K562 (cell line): ENCODE measurements around the gene NUDT22. TPM values are rescaled to one million over a fixed set of nuclear protein-coding genes. Genes with fewer than 3 reads are reported as not detected.

Experiments
- BRF1 ChIP-seq: IDR thresholded peaks from 3 replicates; pipeline ENCODE4 v1.6.1; 2011; ENCODE audit warnings: borderline replicate concordance, mild to moderate bottlenecking; ENCODE audit not compliant: insufficient read length; ENCODE audit errors: extremely low read depth
- CBFB ChIP-seq: sonication (generic); formaldehyde crosslinking; IDR thresholded peaks from 2 replicates; pipeline ENCODE4 v1.4.0; 2020; ENCODE audit warnings: mild to moderate bottlenecking, missing genetic modification reagents
- CEBPB ChIP-seq: fragments of 450-650 bp; IDR thresholded peaks from 2 replicates; pipeline ENCODE4 v1.6.1; 2016; ENCODE audit warnings: missing genetic modification characterization, missing compliant biosample characterization
- CHD7 ChIP-seq: fragments of 200-600 bp; sonication (generic); IDR thresholded peaks from one replicate; pipeline ENCODE4 v1.6.1; 2012; ENCODE audit warnings: mild to moderate bottlenecking, low read depth, low read length, inconsistent platforms
- HCFC1 ChIP-seq: IDR thresholded peaks from 2 replicates; pipeline ENCODE4 v1.6.1; 2012; ENCODE audit warnings: low read depth, low read length, improper control_type of control experiment
- HDGF ChIP-seq: fragments of 450-650 bp; IDR thresholded peaks from 2 replicates; pipeline ENCODE4 v1.6.1; 2016
- IRF2 ChIP-seq: sonication (generic); formaldehyde crosslinking; IDR thresholded peaks from 2 replicates; pipeline ENCODE4 v1.8.1; 2022; ENCODE audit warnings: mild to moderate bottlenecking, missing genetic modification reagents
- MAFG ChIP-seq: fragments of 450-650 bp; conservative IDR thresholded peaks from 2 replicates; pipeline ENCODE4 v1.6.1; 2016; ENCODE audit warnings: missing genetic modification characterization, missing compliant biosample characterization
- MAFK ChIP-seq: IDR thresholded peaks from 2 replicates; pipeline ENCODE4 v1.6.1; 2011; ENCODE audit warnings: low read length, improper control_type of control experiment
- TAL1 ChIP-seq: fragments of 450-650 bp; IDR thresholded peaks from 2 replicates; pipeline ENCODE4 v1.6.1; 2016; ENCODE audit warnings: mild to moderate bottlenecking
- ZNF445 ChIP-seq: fragments of 250-450 bp; sonication (Bioruptor Pico); IDR thresholded peaks from 2 replicates; pipeline ENCODE4 v1.4.0; 2020; ENCODE audit warnings: low read depth, mild to moderate bottlenecking, moderate library complexity
- polyA plus RNA-seq, 8 experiments: library from polyadenylated mRNA; depleted of rRNA in 4 of 8; stranded (reverse) in 5 of 8; unstranded in 3 of 8; fragments of >200 nt; fragmentation: Nextera tagmentation in 2 of 8; fragmentation: Illumina TruSeq in 1 of 8; extraction: Ambion mirVana in 2 of 8; extraction: Trizol in 1 of 8; gene quantifications; 2 replicates each; pipeline versions ENCODE4 v1.2.1 to v1.2.3, GENCODE V29; 2011 to 2014; ENCODE audit warnings: inconsistent platforms in 1 of 8, missing spikeins in 1 of 8
- total RNA-seq, 7 experiments: library from RNA; depleted of rRNA in 6 of 7; stranded (reverse); fragments of >200 nt in 6 of 7; fragmentation: Illumina TruSeq in 2 of 7; extraction: Trizol in 2 of 7; gene quantifications; 2 replicates each; pipeline versions ENCODE4 v1.2.1 to v1.2.3, GENCODE V29; 2011 to 2021; ENCODE audit warnings: low replicate concordance in 1 of 7
- TF ChIP-seq, protein P1 (sequence below): fragments of 250-450 bp; sonication (Bioruptor Pico); IDR thresholded peaks from 2 replicates; pipeline ENCODE4 v1.8.0; 2022; ENCODE audit warnings: inconsistent platforms
- TF ChIP-seq, protein P2 (sequence below): fragments of 450-650 bp; formaldehyde crosslinking; IDR thresholded peaks from 2 replicates; pipeline ENCODE4 v1.4.0; 2022; ENCODE audit warnings: missing genetic modification characterization

The NUDT22 gene
- total and polyA plus RNA-seq, 9 of the 15 experiments (the other 6 are each of a cell fraction or from before 2014, with no cell fraction given), result 6.3 to 92.6 (median 37.4) TPM

DNA sequence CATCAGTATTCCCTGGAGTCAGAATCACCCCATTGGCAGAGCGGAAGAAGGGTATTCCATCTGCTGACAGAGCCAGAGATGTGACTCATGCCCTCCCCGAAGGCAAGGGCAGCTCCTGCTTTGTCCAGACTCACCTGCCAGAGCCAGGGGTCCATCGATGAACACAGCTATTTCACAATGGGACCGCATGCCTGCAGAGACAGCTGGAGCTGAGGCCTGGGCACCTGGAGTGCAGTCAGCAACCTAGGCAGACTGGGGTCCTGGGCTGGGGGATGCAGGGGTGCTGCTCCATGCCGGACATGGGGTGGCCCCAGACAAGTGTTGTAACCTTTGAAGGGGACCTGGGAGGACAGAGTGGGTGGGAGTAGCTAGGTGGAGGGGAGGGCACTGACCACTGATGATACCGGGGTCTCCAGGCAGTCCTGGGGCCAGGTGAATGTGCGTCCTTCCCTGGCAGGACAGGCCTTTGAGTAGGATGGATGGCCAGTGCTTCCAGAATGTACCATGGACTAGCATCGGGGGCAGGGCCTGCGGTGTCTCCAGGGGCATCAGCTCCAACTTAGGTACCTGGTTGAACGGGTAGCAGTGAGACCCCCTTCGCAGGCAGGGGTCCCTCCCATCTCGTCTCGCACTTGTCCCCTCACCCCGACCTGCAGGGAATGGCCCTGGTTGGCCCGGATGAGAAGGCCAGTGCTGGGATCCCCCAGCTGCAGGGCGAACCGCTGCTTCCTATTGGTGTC is 1.8 kb upstream of the NUDT22 start (continued):
- TF ChIP-seq CHD7 (peak; percentile 13), CEBPB (tag) (peak; percentile 43), CBFB (CRISPR knock-in tag) (no peak), ZNF445 (CRISPR knock-in tag) (no peak), MAFG (tag) (no peak), BRF1 (no peak), HCFC1 (no peak), HDGF (no peak), TAL1 (no peak), MAFK (no peak), IRF2 (CRISPR knock-in tag) (no peak)
- TF ChIP-seq, protein P1, sequence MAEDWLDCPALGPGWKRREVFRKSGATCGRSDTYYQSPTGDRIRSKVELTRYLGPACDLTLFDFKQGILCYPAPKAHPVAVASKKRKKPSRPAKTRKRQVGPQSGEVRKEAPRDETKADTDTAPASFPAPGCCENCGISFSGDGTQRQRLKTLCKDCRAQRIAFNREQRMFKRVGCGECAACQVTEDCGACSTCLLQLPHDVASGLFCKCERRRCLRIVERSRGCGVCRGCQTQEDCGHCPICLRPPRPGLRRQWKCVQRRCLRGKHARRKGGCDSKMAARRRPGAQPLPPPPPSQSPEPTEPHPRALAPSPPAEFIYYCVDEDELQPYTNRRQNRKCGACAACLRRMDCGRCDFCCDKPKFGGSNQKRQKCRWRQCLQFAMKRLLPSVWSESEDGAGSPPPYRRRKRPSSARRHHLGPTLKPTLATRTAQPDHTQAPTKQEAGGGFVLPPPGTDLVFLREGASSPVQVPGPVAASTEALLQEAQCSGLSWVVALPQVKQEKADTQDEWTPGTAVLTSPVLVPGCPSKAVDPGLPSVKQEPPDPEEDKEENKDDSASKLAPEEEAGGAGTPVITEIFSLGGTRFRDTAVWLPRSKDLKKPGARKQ (CRISPR knock-in tag), result no peak
- TF ChIP-seq, protein P2, sequence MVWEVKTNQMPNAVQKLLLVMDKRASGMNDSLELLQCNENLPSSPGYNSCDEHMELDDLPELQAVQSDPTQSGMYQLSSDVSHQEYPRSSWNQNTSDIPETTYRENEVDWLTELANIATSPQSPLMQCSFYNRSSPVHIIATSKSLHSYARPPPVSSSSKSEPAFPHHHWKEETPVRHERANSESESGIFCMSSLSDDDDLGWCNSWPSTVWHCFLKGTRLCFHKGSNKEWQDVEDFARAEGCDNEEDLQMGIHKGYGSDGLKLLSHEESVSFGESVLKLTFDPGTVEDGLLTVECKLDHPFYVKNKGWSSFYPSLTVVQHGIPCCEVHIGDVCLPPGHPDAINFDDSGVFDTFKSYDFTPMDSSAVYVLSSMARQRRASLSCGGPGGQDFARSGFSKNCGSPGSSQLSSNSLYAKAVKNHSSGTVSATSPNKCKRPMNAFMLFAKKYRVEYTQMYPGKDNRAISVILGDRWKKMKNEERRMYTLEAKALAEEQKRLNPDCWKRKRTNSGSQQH (CRISPR knock-in tag), result peak; percentile 63; the same call in 1 of the 2 replicates
